ENCODE measurements around the gene NDUFS7.

Gene NDUFS7

DNA sequence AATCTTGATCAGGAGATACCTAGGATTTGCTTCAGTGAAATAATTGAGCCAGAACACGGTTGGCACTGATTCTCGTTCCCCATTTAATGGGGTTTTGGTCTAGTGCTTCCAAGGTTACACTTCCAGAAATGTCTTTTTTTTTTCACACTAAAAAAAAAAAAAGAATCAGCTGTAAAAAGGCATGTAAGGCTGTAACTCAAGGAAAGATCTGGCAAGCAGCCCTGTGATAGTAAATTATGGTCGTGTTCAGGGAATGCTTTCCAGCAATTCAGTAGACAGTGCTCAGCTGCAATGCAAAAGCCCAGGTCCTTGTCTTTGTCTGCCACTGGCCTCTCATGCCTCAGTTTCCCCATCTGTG is 27.2 kb upstream of the NDUFS7 start:
- Histone ChIP-seq H3K9me3 (no peaks in the 10 kb centered on the region), H3K27ac (no peak overlapping the region), H3K36me3 (peaks cover 8% of the 10 kb centered on the region), H3K4me3 (ENCODE audit: low read depth in 1 of 2, low read length in 1 of 2) (no peak overlapping the region), H3K27me3 (peaks cover 18% of the 10 kb centered on the region), H3K4me1 (ENCODE audit: control insufficient read depth in 1 of 2, insufficient read depth in 1 of 2, low read depth in 1 of 2, low read length in 1 of 2) (peaks cover 13 to 14% of the 10 kb centered on the region in 2 experiments)
- TF ChIP-seq CTCF (IDR thresholded peaks at IDR 0.05), result no peak

DNA sequence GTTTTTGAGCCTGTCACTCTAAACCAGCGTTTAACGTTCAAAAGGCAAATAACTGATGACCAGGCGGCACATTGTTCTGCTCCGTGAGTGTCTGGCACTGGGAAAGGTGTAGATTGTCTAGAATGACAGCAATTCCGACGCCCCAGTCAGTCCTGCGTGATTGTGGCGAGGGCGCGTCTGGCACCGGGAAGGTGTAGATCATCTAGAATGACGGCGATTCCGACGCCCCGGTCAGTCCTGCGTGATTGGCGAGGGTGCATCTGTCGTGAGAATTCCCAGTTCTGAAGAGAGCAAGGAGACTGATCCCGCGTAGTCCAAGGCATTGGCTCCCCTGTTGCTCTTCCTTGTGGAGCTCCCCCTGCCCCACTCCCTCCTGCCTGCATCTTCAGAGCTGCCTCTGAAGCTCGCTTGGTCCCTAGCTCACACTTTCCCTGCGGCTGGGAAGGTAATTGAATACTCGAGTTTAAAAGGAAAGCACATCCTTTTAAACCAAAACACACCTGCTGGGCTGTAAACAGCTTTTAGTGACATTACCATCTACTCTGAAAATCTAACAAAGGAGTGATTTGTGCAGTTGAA is 26.1 kb upstream of the NDUFS7 start:
- no peak for TF ChIP-seq CTCF (IDR thresholded peaks at IDR 0.05)
- Histone ChIP-seq H3K9me3 (no peaks in the 10 kb centered on the region), H3K4me3 (ENCODE audit: low read depth in 1 of 2, low read length in 1 of 2) (no peak overlapping the region), H3K4me1 (ENCODE audit: control insufficient read depth in 1 of 2, insufficient read depth in 1 of 2, low read depth in 1 of 2, low read length in 1 of 2) (peaks cover 13 to 14% of the 10 kb centered on the region in 2 experiments), H3K27ac (no peak overlapping the region), H3K36me3 (peaks cover 8% of the 10 kb centered on the region), H3K27me3 (peaks cover 18% of the 10 kb centered on the region)

DNA sequence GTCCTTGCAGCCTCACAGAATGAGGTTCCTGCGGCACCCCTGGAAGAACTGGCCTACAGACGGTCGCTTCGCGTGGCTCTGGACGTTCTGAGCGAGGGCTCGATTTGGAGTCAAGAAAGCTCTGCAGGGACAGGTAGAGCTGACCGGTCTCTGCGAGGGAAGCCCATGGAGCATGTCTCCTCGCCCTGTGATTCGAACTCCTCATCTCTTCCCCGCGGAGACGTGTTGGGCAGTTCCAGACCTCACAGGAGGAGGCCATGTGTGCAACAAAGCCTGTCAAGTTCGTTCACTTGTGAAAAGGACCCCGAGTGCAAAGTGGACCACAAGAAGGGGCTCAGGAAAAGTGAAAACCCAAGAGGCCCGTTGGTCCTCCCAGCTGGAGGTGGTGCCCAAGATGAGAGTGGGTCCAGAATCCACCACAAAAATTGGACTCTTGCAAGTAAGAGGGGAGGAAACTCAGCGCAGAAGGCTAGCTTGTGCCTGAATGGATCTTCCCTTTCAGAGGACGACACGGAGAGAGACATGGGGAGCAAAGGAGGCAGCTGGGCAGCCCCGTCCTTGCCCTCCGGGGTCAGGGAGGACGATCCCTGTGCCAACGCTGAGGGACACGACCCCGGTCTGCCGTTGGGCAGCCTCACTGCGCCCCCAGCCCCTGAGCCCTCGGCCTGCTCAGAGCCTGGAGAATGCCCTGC is 23.4 kb upstream of the NDUFS7 start:
- no peak overlapping the region for H3K4me3 ChIP-seq (ENCODE audit: low read depth in 1 of 2, low read length in 1 of 2)
- H3K27ac ChIP-seq, result no peak overlapping the region
- H3K27me3 ChIP-seq, result peaks cover 15% of the 10 kb centered on the region
- H3K9me3 ChIP-seq, result no peaks in the 10 kb centered on the region
- no peak for TF ChIP-seq CTCF (IDR thresholded peaks at IDR 0.05)
- peaks cover 8% of the 10 kb centered on the region for H3K36me3 ChIP-seq
- peaks cover 22% of the 10 kb centered on the region in 2 experiments for H3K4me1 ChIP-seq (ENCODE audit: control insufficient read depth in 1 of 2, insufficient read depth in 1 of 2, low read depth in 1 of 2, low read length in 1 of 2)

- Histone ChIP-seq H3K36me3 (peaks cover 8% of the 10 kb centered on the region), H3K4me3 (ENCODE audit: low read depth in 1 of 2, low read length in 1 of 2) (no peak overlapping the region), H3K27ac (no peak overlapping the region), H3K27me3 (peaks cover 8% of the 10 kb centered on the region), H3K9me3 (no peaks in the 10 kb centered on the region), H3K4me1 (ENCODE audit: control insufficient read depth in 1 of 2, insufficient read depth in 1 of 2, low read depth in 1 of 2, low read length in 1 of 2) (peaks cover 16% of the 10 kb centered on the region in 2 experiments)
- TF ChIP-seq CTCF (IDR thresholded peaks at IDR 0.05), result no peak
Observed at GRCh38 chr19:1360818-1361461, 22.8 kb upstream of the NDUFS7 start.

- Histone ChIP-seq H3K4me3 (ENCODE audit: low read depth in 1 of 2, low read length in 1 of 2) (no peak overlapping the region), H3K9me3 (no peaks in the 10 kb centered on the region), H3K4me1 (ENCODE audit: control insufficient read depth in 1 of 2, insufficient read depth in 1 of 2, low read depth in 1 of 2, low read length in 1 of 2) (peaks cover 16% of the 10 kb centered on the region in 2 experiments), H3K36me3 (peaks cover 8% of the 10 kb centered on the region), H3K27me3 (peaks cover 2% of the 10 kb centered on the region), H3K27ac (no peak overlapping the region)
- no peak for TF ChIP-seq CTCF (IDR thresholded peaks at IDR 0.05)
Observed at GRCh38 chr19:1361601-1362386, 21.9 kb upstream of the NDUFS7 start.

Data from neutrophil (primary cell).